HepG2 (cell line): ENCODE results near the gene KCNK10. TPM values are rescaled to one million over a fixed set of nuclear protein-coding genes. Genes with fewer than 3 reads are reported as not detected.
"Not testable (repeated sequence)": the region's sequence is repeated elsewhere in the genome, so short reads cannot be mapped to it uniquely, and the experiment has no call there.

ENCODE experiments used
- ATAC-seq: fragments of 200-7000 bp; cut with Tn5 transposase; 3 replicates; pipeline ENCODE4 v1.9.1; 2020; ENCODE audit warnings: mild to moderate bottlenecking, moderate library complexity
- BruUV-seq: library from RNA; stranded (reverse); fragments of 400-500 nt; replicated peaks from 2 replicates; lab custom pipeline; 2021; lab: Mats Ljungman, UMichigan
- CTCF ChIA-PET: fragments of 300-600 bp; formaldehyde crosslinking; extraction: SDS; loops from one replicate; lab custom pipeline; 2021; ENCODE audit warnings: low total read pairs, inconsistent platforms, low intra/inter-chr PET ratio; lab: Yijun Ruan, JAX
- POLR2A ChIA-PET: fragments of 350-600 bp; sonication (Branson Sonifier 250); formaldehyde crosslinking; loops from one replicate; lab custom pipeline; 2020; ENCODE audit warnings: antibody characterized with exemption, inconsistent platforms; lab: Yijun Ruan, JAX
- DNase-seq: peaks from one replicate; pipeline ENCODE4 v3.0.0-alpha.2; 2015; ENCODE audit warnings: low spot score
- FAIRE-seq: peaks from 3 replicates; lab custom pipeline; 2011; peaks lifted over from hg19 to GRCh38; lab: Jason Lieb, UNC
- H2AFZ ChIP-seq: one replicate; pipeline ENCODE4 v1.6.1; 2011; ENCODE audit warnings: low read length, inconsistent platforms
- H3K27ac ChIP-seq: fragments of 300-600 bp; 3 replicates; pipeline ENCODE4 v1.8.0; 2011; ENCODE audit warnings: mixed run types, mild to moderate bottlenecking, mixed read lengths, low read length, inconsistent platforms; ENCODE audit not compliant: insufficient read depth; ENCODE audit errors: extremely low read length
- H3K27me3 ChIP-seq, 2 experiments: fragments of 200-600 bp in 1 of 2; 2 replicates in 1 of 2; 3 replicates in 1 of 2; pipeline versions ENCODE4 v1.6.0 to v1.8.0; 2011; ENCODE audit warnings: low read length in 2 of 2, mild to moderate bottlenecking in 2 of 2, moderate library complexity in 2 of 2, inconsistent platforms in 1 of 2; ENCODE audit not compliant: insufficient read depth in 2 of 2, control insufficient read depth in 1 of 2
- H3K36me3 ChIP-seq, 2 experiments: fragments of 200-600 bp in 1 of 2; replicated peaks in 1 of 2; 2 replicates in 1 of 2; 3 replicates in 1 of 2; pipeline versions ENCODE4 v1.5.1 to v1.8.0; 2011; ENCODE audit warnings: low read length in 2 of 2, inconsistent platforms in 1 of 2; ENCODE audit not compliant: insufficient read depth in 2 of 2, control insufficient read depth in 1 of 2
- H3K4me1 ChIP-seq: 2 replicates; pipeline ENCODE4 v1.5.1; 2012; ENCODE audit warnings: low read length, inconsistent platforms; ENCODE audit not compliant: insufficient read depth
- H3K4me2 ChIP-seq: 2 replicates; pipeline ENCODE4 v1.6.0; 2011; ENCODE audit warnings: low read depth, low read length, inconsistent platforms
- H3K4me3 ChIP-seq, 3 experiments: fragments of 200-600 bp in 1 of 3; sonication (generic), shearing (Covaris generic) in 1 of 3; replicated peaks in 1 of 3; 2 replicates each; pipeline ENCODE4 v1.5.1; 2011 to 2016; ENCODE audit warnings: low read length in 3 of 3, inconsistent platforms in 2 of 3, low read depth in 2 of 3, mild to moderate bottlenecking in 2 of 3, control low read depth in 1 of 3, mixed read lengths in 1 of 3; ENCODE audit not compliant: insufficient read depth in 1 of 3
- H3K79me2 ChIP-seq: one replicate; pipeline ENCODE4 v1.6.1; 2011; ENCODE audit warnings: low read length, inconsistent platforms; ENCODE audit not compliant: insufficient read depth
- H3K9ac ChIP-seq: 2 replicates; pipeline ENCODE4 v1.6.0; 2011; ENCODE audit warnings: mild to moderate bottlenecking, low read depth, low read length, inconsistent platforms; ENCODE audit not compliant: insufficient read depth
- H3K9me3 ChIP-seq: 2 replicates; pipeline ENCODE4 v1.5.1; 2012; ENCODE audit warnings: mild to moderate bottlenecking, low read length
- H4K20me1 ChIP-seq: 2 replicates; pipeline ENCODE4 v1.6.0; 2011; ENCODE audit warnings: inconsistent platforms, mild to moderate bottlenecking, low read length, moderate library complexity; ENCODE audit not compliant: insufficient read depth
- ERF ChIP-seq: IDR thresholded peaks from 2 replicates; pipeline ENCODE4 v1.6.1; 2018; ENCODE audit warnings: missing biosample characterization, missing genetic modification reagents
- FOXP1 ChIP-seq, 2 experiments: fragments of 450-650 bp in 1 of 2; IDR thresholded peaks; 2 replicates each; pipeline ENCODE4 v1.6.1; 2017 to 2018; ENCODE audit warnings: antibody characterized with exemption in 1 of 2
- ZNF616 ChIP-seq: sonication (generic); formaldehyde crosslinking; IDR thresholded peaks from 2 replicates; pipeline ENCODE4 v1.5.0; 2020; ENCODE audit warnings: low read depth, mild to moderate bottlenecking, missing genetic modification reagents
- WGBS: methylation state at CpG from one replicate; pipeline ENCODE4 v1.1.6; 2017; ENCODE audit warnings: low lambda C conversion rate; 5-methylcytosine and 5-hydroxymethylcytosine counted together
- in situ Hi-C: cut with HindIII; loops from 2 replicates; pipeline ENCODE4 v1.10.0; 2017; ENCODE audit warnings: low pct_unique_long_range_greater_than_20kb; ENCODE audit not compliant: extremely low pct_ligation_motif_present
- intact Hi-C: fragments of 100-400 bp; cut with micrococcal nuclease; formaldehyde crosslinking; loops from one replicate; pipeline ENCODE4 v1.10.0; 2022; ENCODE audit not compliant: unreplicated experiment
- polyA plus RNA-seq, 8 experiments: library from polyadenylated mRNA; depleted of rRNA in 3 of 8; stranded (reverse) in 7 of 8; unstranded in 1 of 8; fragments of >200 nt; fragmentation: Illumina TruSeq in 4 of 8; extraction: Trizol in 4 of 8; gene quantifications; 2 replicates each; pipeline versions ENCODE4 v1.2.1 to v1.2.3, GENCODE V29; 2011 to 2016; ENCODE audit warnings: low read depth in 4 of 8, missing spikeins in 1 of 8, mixed read lengths in 1 of 8; ENCODE audit not compliant: insufficient read depth in 1 of 8
- total RNA-seq, 5 experiments: library from RNA; depleted of rRNA; stranded (reverse); fragments of >200 nt; fragmentation: Illumina TruSeq; extraction: Trizol; gene quantifications; 2 replicates each; pipeline ENCODE4 v1.2.3, GENCODE V29; 2016; ENCODE audit warnings: low read depth in 1 of 5

KCNK10 gene
- total and polyA plus RNA-seq, 2 of the 13 experiments (the other 11 are each of a cell fraction or from before 2014, with no cell fraction given) = not detected

DNA sequence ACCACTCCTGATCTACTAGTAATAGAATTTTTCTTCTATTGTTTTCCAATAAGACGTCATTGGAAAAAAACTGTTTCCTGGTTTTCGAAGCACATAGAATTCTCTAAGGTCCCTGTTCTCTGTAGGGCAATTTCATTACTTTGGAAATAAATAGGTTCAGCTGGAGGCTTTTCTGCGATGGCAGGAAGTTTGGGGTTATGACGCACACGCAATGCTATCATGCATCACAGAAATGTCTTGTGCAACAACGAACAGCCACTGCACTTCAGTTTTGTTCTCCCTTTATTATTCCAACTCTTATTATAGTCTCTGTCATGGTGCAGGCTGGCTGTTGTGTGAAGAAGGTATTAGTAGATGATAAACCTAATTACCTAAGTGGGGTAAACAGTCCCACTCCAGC is 59.0 kb downstream of the KCNK10 start:
- 56% methylated on average over 6 of the region's 6 CpGs for WGBS
- intact Hi-C loops = no loop called here
- DNase-seq (no peak), FAIRE-seq (no peak), ATAC-seq (no peak)
- POLR2A ChIA-PET = no interaction called here
- Histone ChIP-seq H2AFZ (no peak overlapping the region), H3K4me2 (no peak overlapping the region), H4K20me1 (no peaks in the 10 kb centered on the region), H3K79me2 (no peaks in the 10 kb centered on the region), H3K36me3 (no peaks in the 10 kb centered on the region), H3K4me1 (no peaks in the 10 kb centered on the region), H3K27me3 (peaks cover 0 to 7% of the 10 kb centered on the region in 2 experiments; a peak in 1 of 5 replicates), H3K4me3 (no peak overlapping the region), H3K9ac (no peak overlapping the region), H3K9me3 (no peaks in the 10 kb centered on the region), H3K27ac (no peak overlapping the region)
- CTCF ChIA-PET = no interaction called here
- in situ Hi-C loops = no loop called here
- TF ChIP-seq ERF (no peak), FOXP1 (IDR thresholded peaks at IDR 0.05) (no peak), FOXP1 (CRISPR knock-in tag; IDR thresholded peaks at IDR 0.05) (no peak), ZNF616 (CRISPR knock-in tag) (no peak)
- no TSS peak for BruUV-seq

DNA sequence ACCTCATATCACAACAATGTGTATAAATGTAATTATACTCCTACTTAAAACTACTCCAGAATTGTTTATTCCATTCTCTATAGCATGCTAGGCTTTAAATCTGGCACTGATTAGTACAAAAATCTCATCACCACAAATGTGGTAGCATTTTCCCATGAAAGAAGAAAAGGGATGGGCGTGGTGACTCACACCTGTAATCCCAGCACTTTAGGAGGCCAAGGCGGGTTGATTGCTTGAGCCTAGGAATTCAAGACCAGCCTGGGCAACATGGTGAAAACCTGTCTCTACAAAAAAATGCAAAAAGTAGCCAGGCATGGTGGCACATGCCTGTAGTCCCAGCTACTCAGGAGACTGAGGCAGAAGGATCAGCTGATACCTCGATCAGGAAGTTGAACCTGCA is 61.8 kb downstream of the KCNK10 start:
- POLR2A ChIA-PET = not testable (repeated sequence)

More for the DNA sequence above, 61.8 kb downstream of the KCNK10 start:
- H3K9ac ChIP-seq, H3K4me1 ChIP-seq, CTCF ChIA-PET, H3K9me3 ChIP-seq, H3K79me2 ChIP-seq, H3K36me3 ChIP-seq, H3K4me3 ChIP-seq, intact Hi-C loops, H4K20me1 ChIP-seq, H2AFZ ChIP-seq, BruUV-seq, H3K27ac ChIP-seq, H3K27me3 ChIP-seq, in situ Hi-C loops, DNase-seq, H3K4me2 ChIP-seq, FAIRE-seq, ATAC-seq: not testable (repeated sequence)
- WGBS = 30% methylated on average over 3 of the region's 3 CpGs
